Transverse colon (tissue), 4 donors: Measurements from ENCODE around the gene CDR2.

Experiments
- CTCF ChIP-seq, 5 experiments: fragments of 200-600 bp in 3 of 5; fragments of 450-650 bp in 2 of 5; sonication (generic) in 3 of 5; IDR thresholded peaks; 1 replicate in 2 of 5; 2 replicates in 3 of 5; pipeline ENCODE4 v1.5.1; 2016 to 2017; ENCODE audit warnings: antibody characterized with exemption in 5 of 5, inconsistent platforms in 3 of 5, mild to moderate bottlenecking in 2 of 5, moderate library complexity in 1 of 5
- EP300 ChIP-seq: sonication (generic); formaldehyde crosslinking; IDR thresholded peaks from one replicate; pipeline ENCODE4 v1.6.1; 2017; ENCODE audit warnings: antibody characterized with exemption, low read depth
- POLR2AphosphoS5 ChIP-seq, 3 donors: sonication (generic); formaldehyde crosslinking; IDR thresholded peaks; one replicate each; pipeline ENCODE4 v1.6.1; 2016; ENCODE audit warnings: antibody characterized with exemption in 3 of 3

GRCh38 chr16:22326771-22327445 is 47.5 kb downstream of the CDR2 start:
- no peak for TF ChIP-seq CTCF (IDR thresholded peaks at IDR 0.05)
- TF ChIP-seq EP300, result no peak
- no peak for TF ChIP-seq POLR2AphosphoS5 (IDR thresholded peaks at IDR 0.05)
